ENCODE measurements around the gene TBKBP1.
A peak's percentile ranks its signal among the peaks of the same experiment; 100 is the strongest.
"Not testable (repeated sequence)": the region's sequence is repeated elsewhere in the genome, so short reads cannot be mapped to it uniquely, and the experiment has no call there.

TBKBP1 gene

GRCh38 chr17:47732399-47733046 is 38.6 kb downstream of the TBKBP1 start:
- no peak for DNase-seq

- peak; percentile 55 for DNase-seq
Observed at GRCh38 chr17:47733047-47733673, 39.2 kb downstream of the TBKBP1 start, which contains the start of gene TBX21. Gene TBX21, plus strand, starts transcription at chr17:47733236. Its CDS starts 219 bp downstream, at chr17:47733455.

- peak; percentile 69 for DNase-seq
Observed at GRCh38 chr17:47733674-47734410, 39.9 kb downstream of the TBKBP1 start.

DNA sequence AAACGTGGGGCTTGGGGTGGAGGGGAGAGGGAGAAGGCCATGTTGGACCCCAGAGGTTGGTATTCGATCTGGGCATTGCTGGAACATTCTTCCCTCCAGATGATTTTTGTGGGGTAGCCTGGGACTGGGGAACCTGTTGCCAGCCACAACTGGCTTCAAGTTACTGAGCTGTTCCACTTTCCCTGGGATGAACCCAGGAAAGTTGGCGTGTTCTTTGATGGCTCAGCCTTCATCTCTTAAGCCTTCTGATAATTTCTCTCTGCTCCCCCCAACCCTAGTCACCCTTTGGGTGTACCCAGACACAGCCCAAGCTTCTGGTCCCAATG is 41.1 kb downstream of the TBKBP1 start:
- no peak for DNase-seq

- DNase-seq = no peak
Observed at GRCh38 chr17:47735536-47736011, 41.6 kb downstream of the TBKBP1 start.

DNA sequence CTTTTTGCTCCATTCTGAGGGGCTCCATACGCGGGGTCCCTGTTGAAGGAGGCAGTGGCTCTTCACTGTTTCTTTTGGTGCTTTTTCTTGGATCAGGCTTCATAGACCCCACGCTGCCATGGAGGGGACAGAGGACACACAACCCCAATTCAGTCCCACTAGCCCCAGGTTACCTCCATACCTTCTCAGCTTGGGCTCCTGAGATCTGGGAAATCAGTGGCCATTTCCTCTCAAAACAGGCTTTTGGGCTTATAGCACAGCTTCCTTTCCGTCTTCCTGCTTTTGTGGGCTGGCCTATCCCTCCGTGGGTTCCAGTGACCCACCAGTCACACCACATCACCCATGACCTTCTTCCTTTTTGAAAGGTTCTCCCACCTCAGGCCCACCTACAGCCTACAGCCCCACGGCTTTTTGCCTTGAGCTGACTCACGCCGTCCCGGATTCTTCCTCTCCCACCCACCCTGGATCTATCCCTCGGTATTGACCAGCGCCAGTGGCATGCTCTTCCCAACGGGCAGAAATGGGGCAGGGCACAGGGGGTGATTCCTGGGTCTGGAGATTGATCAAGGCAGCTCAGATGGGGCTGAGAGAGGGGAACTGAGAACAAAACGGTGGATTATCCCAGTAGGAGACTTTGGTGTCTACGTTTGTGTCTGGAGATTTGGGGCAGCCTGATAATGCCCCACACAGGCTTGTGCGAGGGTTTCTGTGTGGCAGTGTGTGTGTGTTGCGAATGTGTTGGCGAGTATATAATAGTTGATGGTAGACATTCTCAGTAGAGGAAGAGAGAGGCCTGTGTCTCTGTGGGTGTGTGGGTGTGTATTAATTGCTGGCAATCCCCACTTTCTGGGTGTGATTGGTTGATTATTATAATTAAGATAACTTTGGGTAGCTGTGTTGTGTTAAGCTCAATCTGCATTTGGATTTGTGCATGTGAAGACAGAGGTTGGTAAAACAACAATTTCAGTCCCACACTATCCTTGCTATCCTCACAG is 42.8 kb downstream of the TBKBP1 start:
- DNase-seq = no peak

- no peak for DNase-seq
Observed at GRCh38 chr17:47738178-47738577, 44.2 kb downstream of the TBKBP1 start.

GRCh38 chr17:47739150-47739549 is 45.2 kb downstream of the TBKBP1 start:
- no peak for DNase-seq

GRCh38 chr17:47739945-47740344 is 46.0 kb downstream of the TBKBP1 start:
- DNase-seq = not testable (repeated sequence)

DNA sequence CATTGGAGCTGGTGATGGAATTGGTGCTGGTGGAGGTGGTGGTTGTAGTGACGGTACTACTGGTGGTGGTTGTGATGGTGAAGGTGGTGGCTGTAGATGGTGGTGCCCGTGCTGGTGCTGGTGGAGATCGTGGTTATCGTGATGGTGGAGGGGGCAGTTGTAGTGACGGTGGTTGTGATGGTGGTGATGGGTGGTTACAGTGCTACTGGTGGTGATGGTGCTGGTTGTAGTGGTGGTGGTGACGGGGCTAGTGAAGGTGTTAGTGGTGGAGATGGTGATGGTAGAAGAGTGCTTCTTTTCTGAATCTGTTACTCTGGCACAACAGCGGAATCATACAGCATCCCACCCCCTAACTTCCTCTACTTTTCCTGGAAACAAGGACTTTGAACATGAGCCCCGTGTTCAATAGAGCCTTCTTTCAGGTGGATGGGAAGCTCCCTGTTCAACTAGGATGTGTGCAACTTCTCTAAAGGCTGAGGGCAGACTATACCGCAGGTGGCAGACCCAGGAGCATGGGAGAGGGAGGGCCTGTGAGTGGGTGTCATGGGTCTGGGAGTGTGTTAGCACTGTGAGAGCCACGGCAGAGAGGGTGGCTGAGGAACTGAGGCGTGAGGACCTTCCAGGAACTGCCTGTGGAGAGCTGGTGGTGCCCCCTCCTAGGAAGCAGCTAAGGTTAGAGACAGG is 47.3 kb downstream of the TBKBP1 start:
- no peak for DNase-seq

- DNase-seq = no peak
Observed at GRCh38 chr17:47741793-47742145, 47.8 kb downstream of the TBKBP1 start.

- peak; percentile 61 for DNase-seq
Observed at GRCh38 chr17:47742319-47743181, 48.6 kb downstream of the TBKBP1 start.

- no peak for DNase-seq
Observed at GRCh38 chr17:47744168-47745036, 50.4 kb downstream of the TBKBP1 start.

DNA sequence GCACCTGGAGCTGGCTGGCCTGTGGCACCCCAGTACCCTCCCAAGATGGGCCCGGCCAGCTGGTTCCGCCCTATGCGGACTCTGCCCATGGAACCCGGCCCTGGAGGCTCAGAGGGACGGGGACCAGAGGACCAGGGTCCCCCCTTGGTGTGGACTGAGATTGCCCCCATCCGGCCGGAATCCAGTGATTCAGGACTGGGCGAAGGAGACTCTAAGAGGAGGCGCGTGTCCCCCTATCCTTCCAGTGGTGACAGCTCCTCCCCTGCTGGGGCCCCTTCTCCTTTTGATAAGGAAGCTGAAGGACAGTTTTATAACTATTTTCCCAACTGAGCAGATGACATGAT is 51.0 kb downstream of the TBKBP1 start:
- no peak for DNase-seq

DNA sequence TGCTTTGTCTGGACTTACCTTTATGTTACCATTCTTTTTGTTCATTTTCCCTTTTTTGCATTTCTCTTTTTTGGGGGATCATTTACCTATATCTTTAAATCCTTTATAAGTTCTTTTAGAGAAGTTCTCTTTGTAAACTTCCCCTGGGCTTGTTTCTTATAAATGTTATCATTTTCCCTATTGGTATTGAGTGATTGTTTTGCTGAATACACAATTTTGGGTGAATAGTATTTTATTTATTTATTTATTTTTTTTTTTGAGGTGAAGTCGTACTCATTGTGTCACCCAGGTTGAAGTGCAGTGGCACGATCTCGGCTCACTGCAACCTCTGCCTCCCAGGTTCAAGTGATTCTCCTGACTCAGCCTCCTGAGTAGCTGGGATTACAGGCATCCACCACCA is 57.5 kb downstream of the TBKBP1 start:
- DNase-seq = no peak

DNA sequence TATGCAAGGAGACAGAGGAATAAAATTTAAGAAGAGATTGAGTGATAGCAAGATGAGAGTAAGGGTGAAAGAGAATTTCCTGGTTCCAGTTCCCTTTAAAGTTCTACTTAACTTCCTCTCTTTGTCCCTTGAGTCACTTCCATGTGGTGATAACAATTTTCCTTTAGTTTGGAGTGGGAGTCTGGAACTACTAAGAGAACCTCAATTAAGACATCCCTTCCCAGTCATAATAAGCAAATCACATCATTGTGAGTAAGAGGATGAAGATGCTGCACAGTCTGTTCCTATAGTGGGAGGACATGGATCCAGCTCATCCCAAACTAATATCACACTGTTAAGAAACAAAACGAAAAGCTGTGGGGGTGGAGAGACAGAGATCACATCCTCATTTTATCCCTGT is 63.4 kb downstream of the TBKBP1 start:
- DNase-seq = no peak

DNA sequence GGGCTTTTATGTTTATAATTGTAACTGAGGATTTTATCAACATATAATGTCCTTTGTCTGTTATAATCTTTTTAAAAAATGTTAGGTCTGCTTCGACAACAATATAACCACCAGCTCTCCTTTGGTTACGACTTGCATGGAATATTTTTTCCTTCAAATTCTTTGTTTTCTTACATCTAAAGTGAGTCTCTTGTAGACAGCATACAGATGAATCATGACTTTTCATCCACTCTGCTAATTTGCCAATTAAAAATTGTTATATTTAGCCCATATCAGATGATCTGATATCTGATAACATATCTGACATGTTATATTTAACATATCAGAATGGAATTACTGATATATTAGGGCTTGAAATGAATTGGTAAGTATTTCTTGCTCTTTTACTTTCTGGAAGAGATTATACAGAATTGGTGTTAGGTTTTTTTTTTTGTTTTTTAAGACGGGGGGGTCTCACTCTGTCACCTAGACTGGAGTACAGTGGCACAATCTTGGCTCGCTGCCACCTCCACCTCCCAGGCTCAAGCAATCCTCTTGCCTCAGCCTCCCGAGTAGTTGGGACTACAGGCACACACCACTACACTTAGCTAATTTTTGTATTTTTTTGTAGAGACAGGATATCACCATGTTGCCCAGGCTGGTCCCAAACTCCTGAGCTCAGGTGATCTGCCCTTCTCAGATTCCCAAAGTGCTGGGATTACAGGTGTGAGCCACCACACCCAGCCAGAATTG is 66.6 kb downstream of the TBKBP1 start:
- no peak for DNase-seq

Measured in right kidney (tissue), 1 donor.